ENCODE data around the gene SPNS3.

DNA sequence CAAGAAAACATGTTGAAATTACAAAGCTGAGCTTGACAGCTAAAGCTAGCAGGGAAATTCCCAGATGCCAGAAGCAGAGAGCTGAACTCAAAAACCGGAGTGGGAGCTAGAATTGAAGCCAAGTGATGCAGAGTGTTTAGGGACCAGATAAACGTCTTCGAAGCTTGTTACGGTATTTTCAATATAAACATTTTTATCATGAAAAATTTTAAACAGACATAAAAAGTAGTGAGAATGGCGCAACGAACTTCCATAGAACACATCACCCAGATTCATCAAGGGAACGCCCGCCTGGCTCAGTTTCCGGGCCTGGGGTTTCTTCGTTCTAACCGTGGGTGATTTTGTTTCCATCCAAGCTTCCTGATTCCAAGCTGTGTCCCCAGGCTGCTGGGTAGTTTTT, 83.0 kb downstream of the SPNS3 start:
- TF ChIP-seq, protein P1, sequence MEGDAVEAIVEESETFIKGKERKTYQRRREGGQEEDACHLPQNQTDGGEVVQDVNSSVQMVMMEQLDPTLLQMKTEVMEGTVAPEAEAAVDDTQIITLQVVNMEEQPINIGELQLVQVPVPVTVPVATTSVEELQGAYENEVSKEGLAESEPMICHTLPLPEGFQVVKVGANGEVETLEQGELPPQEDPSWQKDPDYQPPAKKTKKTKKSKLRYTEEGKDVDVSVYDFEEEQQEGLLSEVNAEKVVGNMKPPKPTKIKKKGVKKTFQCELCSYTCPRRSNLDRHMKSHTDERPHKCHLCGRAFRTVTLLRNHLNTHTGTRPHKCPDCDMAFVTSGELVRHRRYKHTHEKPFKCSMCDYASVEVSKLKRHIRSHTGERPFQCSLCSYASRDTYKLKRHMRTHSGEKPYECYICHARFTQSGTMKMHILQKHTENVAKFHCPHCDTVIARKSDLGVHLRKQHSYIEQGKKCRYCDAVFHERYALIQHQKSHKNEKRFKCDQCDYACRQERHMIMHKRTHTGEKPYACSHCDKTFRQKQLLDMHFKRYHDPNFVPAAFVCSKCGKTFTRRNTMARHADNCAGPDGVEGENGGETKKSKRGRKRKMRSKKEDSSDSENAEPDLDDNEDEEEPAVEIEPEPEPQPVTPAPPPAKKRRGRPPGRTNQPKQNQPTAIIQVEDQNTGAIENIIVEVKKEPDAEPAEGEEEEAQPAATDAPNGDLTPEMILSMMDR (IDR thresholded peaks at IDR 0.05), result no peak
- TF ChIP-seq EZH2 (IDR thresholded peaks at IDR 0.05; ENCODE audit: borderline replicate concordance, insufficient read depth, low read depth, low read length, poor library complexity, severe bottlenecking), result no peak

All from B cell (primary cell).